Measurements from ENCODE around the gene ZNF618.

ZNF618 gene

GRCh38 chr9:114025196-114025753 is 149.2 kb downstream of the ZNF618 start:
- DNase-seq (ENCODE audit: low spot score): no peak

GRCh38 chr9:114025760-114026159 is 149.7 kb downstream of the ZNF618 start:
- no peak for DNase-seq (ENCODE audit: low spot score)

- DNase-seq (ENCODE audit: low spot score): no peak
Measured at GRCh38 chr9:114026335-114026734, 150.2 kb downstream of the ZNF618 start.

- DNase-seq (ENCODE audit: low spot score): no peak
Measured at GRCh38 chr9:114027159-114027862, 151.2 kb downstream of the ZNF618 start.

GRCh38 chr9:114027863-114028465 is 151.9 kb downstream of the ZNF618 start:
- DNase-seq (ENCODE audit: low spot score): no peak

GRCh38 chr9:114028646-114029045 is 152.5 kb downstream of the ZNF618 start:
- no peak for DNase-seq (ENCODE audit: low spot score)

GRCh38 chr9:114029311-114030170 is 153.4 kb downstream of the ZNF618 start:
- DNase-seq (ENCODE audit: low spot score): no peak

- DNase-seq (ENCODE audit: low spot score): no peak
Measured at GRCh38 chr9:114030364-114030763, 154.3 kb downstream of the ZNF618 start.

GRCh38 chr9:114031037-114031630 is 155.0 kb downstream of the ZNF618 start:
- DNase-seq (ENCODE audit: low spot score): no peak

GRCh38 chr9:114031948-114032840 is 156.1 kb downstream of the ZNF618 start:
- DNase-seq (ENCODE audit: low spot score): no peak

- DNase-seq (ENCODE audit: low spot score): no peak
Measured at GRCh38 chr9:114033397-114034103, 157.4 kb downstream of the ZNF618 start.

- DNase-seq (ENCODE audit: low spot score): no peak
Measured at GRCh38 chr9:114034196-114034595, 158.1 kb downstream of the ZNF618 start.

- no peak for DNase-seq (ENCODE audit: low spot score)
Measured at GRCh38 chr9:114034661-114035062, 158.6 kb downstream of the ZNF618 start.

- no peak for DNase-seq (ENCODE audit: low spot score)
Measured at GRCh38 chr9:114035221-114035844, 159.2 kb downstream of the ZNF618 start.

- DNase-seq (ENCODE audit: low spot score): no peak
Measured at GRCh38 chr9:114035845-114036801, 160.0 kb downstream of the ZNF618 start.

- no peak for DNase-seq (ENCODE audit: low spot score)
Measured at GRCh38 chr9:114037249-114037648, 161.1 kb downstream of the ZNF618 start.

- DNase-seq (ENCODE audit: low spot score): no peak
Measured at GRCh38 chr9:114037961-114038723, 162.0 kb downstream of the ZNF618 start.

GRCh38 chr9:114038724-114039313 is 162.7 kb downstream of the ZNF618 start:
- DNase-seq (ENCODE audit: low spot score): no peak

All from hematopoietic multipotent progenitor cell treated with erythropoietin and hydrocortisone succinate and interleukin-3 and kit ligand, for 17 days (in vitro differentiated cells).